GM19372 (cell line): ENCODE measurements around the gene YPEL2.
"Not testable (repeated sequence)": the region's sequence is repeated elsewhere in the genome, so short reads cannot be mapped to it uniquely, and the experiment has no call there.

Source experiments
- ATAC-seq: cut with Tn5 transposase; IDR thresholded peaks from one replicate; pipeline ENCODE4 v1.9.1; 2021; ENCODE audit warnings: mild to moderate bottlenecking, low read depth, moderate library complexity; ENCODE audit not compliant: unreplicated experiment

Gene YPEL2

GRCh38 chr17:59401274-59401673 lies 69.8 kb downstream of the YPEL2 start:
- ATAC-seq = no peak

GRCh38 chr17:59401725-59402124 lies 70.3 kb downstream of the YPEL2 start:
- ATAC-seq = no peak

- ATAC-seq = no peak
Observed at GRCh38 chr17:59402760-59403159, 71.3 kb downstream of the YPEL2 start.

GRCh38 chr17:59404471-59404870 lies 73.0 kb downstream of the YPEL2 start:
- no peak for ATAC-seq

GRCh38 chr17:59405944-59406705 lies 74.7 kb downstream of the YPEL2 start:
- no peak for ATAC-seq

GRCh38 chr17:59406808-59407381 lies 75.4 kb downstream of the YPEL2 start:
- no peak for ATAC-seq

- no peak for ATAC-seq
Observed at GRCh38 chr17:59409336-59410048, 78.0 kb downstream of the YPEL2 start.

- no peak for ATAC-seq
Observed at GRCh38 chr17:59410049-59410437, 78.6 kb downstream of the YPEL2 start.

GRCh38 chr17:59412431-59412830 lies 81.0 kb downstream of the YPEL2 start:
- not testable (repeated sequence) for ATAC-seq

- ATAC-seq = no peak
Observed at GRCh38 chr17:59413014-59413766, 81.7 kb downstream of the YPEL2 start.

- no peak for ATAC-seq
Observed at GRCh38 chr17:59415397-59415796, 83.9 kb downstream of the YPEL2 start.

- no peak for ATAC-seq
Observed at GRCh38 chr17:59416184-59416583, 84.7 kb downstream of the YPEL2 start.

- no peak for ATAC-seq
Observed at GRCh38 chr17:59417452-59417851, 86.0 kb downstream of the YPEL2 start.

GRCh38 chr17:59418732-59419166 lies 87.3 kb downstream of the YPEL2 start:
- no peak for ATAC-seq

GRCh38 chr17:59420901-59421300 lies 89.4 kb downstream of the YPEL2 start:
- no peak for ATAC-seq

GRCh38 chr17:59421722-59422121 lies 90.3 kb downstream of the YPEL2 start:
- ATAC-seq = no peak

GRCh38 chr17:59423137-59423724 lies 91.8 kb downstream of the YPEL2 start:
- no peak for ATAC-seq

GRCh38 chr17:59423903-59424302 lies 92.4 kb downstream of the YPEL2 start:
- ATAC-seq = no peak

- ATAC-seq = no peak
Observed at GRCh38 chr17:59424331-59424730, 92.9 kb downstream of the YPEL2 start.

- no peak for ATAC-seq
Observed at GRCh38 chr17:59425085-59425931, 93.9 kb downstream of the YPEL2 start.
